HG03025 (cell line): ENCODE results near the gene PLP2.

Source experiments
- ATAC-seq: cut with Tn5 transposase; IDR thresholded peaks from one replicate; pipeline ENCODE4 v1.9.1; 2021; ENCODE audit warnings: mild to moderate bottlenecking, moderate library complexity; ENCODE audit not compliant: unreplicated experiment, low FRiP score

PLP2 gene

DNA sequence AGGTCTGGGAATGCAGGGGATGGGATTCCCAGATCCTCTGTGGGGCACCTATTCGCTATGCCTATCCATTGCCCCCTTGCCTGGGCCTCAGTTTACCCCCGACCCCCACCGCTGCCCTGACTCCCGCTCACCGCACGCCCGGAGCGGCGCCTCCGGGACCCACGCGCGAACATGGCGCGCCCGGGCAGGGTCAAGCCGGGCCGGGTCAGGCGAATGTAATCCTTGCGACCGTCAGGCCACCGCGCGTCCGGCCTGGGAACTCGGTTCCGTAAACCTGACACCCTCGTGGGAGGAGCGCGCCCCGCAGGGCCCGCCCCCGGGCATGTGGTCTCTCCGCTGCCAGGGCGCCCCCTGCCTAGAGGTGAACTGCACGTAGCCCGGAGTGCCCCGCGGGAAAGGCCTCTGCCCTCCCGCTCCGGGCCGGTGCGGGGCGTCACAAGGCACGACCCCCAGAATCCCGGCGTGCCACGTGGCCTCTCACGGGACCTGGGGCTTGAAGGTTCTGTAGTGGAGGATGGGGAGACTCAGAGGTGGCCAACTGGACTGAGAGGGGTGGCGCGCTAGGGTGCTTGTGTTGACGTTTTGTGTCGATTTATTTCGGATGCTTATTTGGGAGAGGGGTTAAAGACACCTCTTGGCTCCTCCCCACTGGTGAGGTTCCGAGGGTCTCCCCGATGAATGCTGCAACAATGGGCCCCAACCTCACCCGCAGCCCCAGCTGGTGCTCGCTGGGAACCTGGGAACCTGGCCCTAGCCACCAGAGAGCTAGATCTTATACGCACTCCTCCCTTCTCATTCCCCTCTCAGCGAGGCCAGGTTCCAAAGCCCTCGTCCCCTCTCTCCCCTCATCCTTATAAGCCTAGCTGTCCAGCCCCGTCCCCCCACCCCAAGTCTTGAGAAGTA, 14.7 kb downstream of the PLP2 start, which contains the start of gene PRICKLE3:
Gene PRICKLE3, minus strand, starts transcription at position 249 of the 903 bp plus-strand sequence. Its CDS starts 76 bp downstream, at position 173.
- no peak for ATAC-seq

DNA sequence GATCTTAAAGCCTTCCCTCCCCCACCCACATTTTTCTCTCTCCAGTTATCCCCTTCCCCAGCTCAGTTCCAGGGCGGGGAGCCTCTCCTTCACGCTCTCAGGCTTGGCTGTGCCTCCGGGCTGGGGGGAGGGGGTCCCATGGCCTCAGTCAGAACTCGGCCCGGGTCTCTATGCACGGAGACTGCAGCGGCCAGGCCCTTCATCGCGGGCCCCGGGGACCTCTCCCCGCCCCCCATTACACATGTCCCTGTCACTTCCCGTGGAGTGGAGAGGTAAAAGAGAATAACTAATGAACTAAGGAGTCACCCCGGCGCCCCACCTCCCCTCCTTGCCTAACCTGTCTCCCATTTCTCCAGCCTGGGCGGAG, 15.3 kb downstream of the PLP2 start:
- ATAC-seq: no peak

DNA sequence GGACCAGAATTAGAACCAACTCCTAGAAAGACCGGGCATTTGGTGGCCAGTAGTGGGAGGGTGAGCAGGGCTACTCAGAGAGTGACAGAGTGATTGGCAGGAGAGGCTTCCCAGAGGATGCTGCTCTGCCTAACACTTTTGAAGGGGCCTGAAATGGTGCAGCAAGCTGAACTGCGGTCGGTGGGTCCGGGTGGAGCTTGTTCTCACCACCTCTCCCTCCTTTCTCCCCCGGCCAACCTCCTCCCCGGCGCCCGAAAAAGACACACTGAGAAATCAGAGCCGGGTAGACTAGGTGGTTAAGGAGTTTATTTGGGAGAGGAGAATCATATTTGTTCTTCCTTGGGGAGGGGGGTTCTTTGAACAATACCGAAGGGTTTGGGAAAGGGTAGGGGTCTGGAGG, 15.8 kb downstream of the PLP2 start:
- no peak for ATAC-seq

DNA sequence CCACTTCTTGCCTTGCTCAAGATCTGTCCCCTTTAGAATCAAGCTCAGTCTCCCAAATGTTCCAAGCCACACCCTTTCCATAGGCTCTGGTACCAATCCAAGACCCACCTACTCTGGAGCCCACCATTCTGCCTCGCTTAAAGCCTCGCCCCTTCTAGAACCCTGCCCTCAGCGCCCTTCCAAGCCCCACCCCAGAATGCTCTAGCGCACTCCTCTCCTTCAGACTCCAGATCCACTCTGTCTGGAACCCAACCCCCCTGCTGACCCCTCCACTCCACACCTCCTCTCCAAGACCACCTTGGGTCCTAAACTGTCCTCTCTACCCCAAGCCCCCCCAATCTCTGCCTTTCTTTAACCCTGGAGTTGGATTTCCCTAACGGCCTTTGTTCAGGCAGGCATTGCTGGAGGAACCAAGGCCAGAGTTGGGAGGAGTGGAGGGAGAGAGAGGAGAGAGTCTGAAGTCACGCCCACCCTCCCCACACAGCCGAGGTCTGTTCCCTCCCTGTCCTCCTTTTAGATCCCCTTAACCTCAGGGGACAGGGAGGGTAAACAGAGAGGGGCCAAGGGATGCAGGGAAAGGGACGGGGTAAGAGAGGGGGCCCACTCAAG, 16.9 kb downstream of the PLP2 start:
- ATAC-seq: no peak

DNA sequence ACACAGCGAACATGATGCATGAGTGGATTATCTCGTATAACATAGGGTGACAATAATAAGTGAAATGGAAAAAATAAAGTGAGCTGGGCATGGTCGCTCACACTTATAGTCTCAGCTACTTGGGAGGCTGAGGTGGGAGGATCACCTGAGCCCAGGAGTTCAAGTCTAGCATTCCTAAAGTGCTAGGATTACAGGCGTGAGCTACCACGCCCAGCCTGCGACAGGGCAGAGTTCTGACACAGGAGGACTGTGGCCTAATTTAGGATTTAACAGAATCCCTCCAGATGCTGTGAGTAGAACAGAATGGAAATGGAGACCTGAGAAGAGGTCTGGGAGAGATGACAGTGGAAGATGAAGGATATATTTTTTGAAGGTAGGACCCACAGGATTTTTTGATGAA, 17.9 kb downstream of the PLP2 start:
- ATAC-seq: no peak

DNA sequence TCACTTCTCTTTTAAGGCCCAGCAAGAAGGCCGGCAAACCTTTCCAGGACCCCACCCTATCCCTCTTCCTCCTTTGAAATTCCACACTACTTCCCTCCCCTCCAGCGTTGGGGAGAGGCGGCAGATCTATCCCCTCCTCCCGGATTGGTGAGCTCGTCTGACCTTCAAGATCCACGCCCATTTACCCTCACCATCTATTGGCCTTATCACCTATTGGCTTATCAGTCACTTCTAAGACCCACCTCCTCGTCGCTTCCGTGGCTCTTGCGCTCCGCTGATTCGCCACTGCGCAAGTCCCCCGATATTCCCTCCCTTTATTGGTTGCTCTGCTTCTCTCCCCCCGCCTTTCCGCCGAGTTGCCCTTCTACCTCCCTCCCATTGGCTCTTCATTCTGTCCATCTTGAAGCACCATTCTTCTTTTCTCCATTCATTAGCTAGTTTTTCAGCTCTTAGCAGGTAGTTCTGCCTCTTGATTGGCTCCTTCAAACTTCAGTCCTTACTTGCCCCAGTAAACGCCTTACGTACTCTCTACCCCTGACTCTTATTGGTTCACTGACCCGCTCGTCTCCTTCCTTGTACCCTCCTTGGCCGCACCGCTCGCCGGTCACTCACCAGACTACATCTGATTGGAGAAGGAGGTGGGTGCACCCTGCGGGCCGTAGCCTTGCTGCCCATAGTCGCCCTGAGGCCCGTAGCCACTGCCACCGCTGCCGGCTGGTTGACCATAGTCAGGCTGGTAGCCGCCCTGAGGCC, 19.3 kb downstream of the PLP2 start:
- peak; percentile 89 for ATAC-seq

DNA sequence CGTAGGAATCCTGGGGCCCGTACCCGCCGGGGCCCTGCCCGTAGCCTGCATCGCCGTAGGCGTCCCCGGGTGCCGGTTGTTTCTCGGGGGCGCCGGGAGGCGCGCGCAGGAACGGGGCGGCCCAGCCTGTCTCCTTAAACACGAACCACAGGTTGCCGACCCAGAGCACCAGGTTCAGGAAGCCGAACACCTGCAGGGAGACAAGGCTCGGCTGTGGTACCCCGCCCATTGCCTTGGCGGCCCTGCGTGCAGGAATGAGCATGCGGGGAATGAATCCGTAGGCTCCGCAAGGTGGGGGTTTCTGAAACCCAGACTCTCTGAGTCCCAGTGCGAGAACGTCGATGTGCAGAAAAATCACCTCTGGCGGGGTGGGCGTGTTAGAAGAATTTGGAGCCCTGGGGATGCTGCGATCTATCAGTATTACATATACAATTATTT, 19.9 kb downstream of the PLP2 start:
- ATAC-seq: no peak

DNA sequence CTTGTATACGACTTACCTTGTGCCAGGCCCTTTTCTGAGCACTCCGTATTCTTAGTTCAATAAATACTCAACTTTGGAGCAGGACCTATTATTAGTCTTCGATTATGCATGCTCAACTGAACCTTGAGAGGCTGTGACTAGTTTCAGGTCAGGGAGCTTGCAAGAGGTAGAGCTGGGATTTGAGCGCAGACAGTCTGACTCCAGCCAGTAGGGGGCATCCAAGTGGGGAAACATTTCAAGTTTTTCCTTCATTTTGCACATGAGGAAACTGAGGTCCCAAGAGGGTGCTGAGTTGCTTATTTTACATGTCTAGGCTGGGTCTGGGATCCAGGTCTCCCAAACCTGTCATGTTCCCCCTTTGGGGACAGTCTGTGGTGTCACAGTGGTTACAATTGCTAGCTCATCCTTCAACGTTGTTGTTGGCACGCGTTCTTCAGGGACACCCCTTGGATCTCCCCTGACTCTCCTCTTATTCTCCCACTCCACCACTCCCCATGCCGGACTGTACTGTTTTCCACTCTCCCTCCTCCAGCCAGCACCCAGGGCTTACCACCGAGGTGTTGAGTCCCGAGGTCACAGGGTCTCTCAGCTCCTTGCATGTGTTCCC, 21.1 kb downstream of the PLP2 start:
- no peak for ATAC-seq

DNA sequence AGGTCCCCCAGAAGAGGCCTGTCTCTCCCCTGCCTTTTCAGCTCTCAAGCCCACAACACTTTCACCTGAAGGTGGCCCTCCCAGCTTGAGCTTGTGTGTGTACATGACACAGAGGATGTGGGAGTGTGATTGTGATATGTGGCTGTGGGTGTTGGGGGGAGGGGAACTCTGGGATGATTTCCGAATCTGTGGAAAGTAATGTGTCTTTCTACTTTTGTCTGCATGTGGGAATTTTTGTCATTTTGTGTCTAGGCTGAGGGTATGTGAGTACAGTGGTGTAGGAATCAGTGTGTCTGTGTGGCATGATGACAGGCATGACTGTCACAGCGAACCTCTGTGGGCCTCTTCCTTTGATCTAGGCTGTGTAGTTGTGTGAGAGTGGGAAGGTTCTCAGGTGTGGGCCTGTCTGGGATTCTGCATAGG, 21.9 kb downstream of the PLP2 start:
- ATAC-seq: no peak

DNA sequence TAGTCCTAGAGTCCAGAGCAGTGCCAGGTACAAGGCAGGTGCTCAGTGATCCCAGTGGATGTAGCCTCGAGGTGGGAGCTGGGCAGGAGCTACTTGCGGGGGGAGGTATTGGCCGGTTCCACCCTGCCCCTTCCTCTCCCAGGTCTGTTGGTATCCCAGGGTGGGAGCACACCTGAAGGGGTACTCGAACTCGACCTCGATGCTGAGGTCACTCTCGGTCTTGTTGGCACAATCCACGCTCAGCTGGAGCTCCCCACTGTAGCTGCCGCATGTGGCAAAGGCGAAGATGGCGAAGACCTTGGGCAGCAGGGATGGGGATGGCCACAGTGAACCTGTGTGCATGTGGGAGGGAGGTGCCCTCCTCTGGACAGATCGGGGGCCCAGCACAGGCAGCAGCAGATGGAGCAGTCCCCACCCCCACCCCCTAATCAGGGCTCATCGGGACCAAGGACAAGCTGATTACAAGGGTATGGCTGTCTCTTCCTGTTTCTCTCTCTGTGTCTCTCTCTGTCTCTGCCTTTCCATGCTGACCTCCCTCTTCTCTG, 25.9 kb downstream of the PLP2 start:
- ATAC-seq: no peak

DNA sequence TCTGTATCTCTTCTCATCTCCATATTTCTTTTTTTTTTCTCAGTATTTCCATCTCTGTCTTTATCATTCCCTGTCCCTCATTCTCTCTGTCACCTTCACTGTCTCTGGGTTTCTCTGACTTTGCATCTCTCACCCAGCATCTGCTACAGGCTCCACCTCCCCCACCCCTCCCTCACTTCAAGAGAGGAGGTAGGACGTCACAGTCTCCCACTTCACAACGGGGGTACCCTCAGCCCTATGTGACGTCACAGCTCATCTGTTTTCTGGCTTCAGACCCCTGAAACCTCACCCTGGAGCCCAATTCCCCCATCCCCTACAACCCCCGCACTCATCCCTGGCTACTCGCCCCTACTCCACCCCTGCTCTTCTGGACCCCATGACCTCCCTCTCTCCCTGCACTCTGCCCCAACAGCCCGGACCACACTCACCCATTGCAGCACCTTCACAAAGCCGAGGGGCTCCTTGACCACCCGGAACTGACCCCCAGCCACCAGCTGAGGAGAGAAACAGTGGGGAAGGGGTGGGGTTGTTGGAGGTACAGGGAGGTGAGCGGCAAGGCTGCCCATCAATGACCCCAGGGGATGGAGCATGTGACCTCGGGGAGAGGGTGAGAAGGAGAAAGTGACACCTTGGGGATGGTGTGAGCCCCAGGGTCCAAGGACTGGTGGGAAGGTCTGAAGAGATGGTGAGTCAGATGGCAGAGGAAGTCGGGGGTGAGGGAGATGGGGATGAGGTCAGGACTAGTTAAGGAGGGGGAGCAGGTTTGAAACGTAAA, 27.0 kb downstream of the PLP2 start:
- ATAC-seq: no peak

DNA sequence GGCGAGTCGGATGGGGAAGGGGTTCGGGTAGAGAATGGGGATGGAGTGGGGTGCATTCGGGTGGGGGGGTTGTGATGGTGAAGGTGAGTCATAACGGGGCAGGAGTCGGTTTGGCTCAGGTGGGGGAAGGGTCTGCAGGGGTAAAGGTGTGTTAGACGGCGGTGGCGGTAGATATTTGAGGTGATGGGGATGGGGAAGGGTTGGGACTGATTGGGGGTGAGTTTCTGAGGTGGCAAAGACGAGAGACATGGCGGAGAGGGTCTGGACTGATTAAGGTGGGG, 27.6 kb downstream of the PLP2 start:
- ATAC-seq: no peak

DNA sequence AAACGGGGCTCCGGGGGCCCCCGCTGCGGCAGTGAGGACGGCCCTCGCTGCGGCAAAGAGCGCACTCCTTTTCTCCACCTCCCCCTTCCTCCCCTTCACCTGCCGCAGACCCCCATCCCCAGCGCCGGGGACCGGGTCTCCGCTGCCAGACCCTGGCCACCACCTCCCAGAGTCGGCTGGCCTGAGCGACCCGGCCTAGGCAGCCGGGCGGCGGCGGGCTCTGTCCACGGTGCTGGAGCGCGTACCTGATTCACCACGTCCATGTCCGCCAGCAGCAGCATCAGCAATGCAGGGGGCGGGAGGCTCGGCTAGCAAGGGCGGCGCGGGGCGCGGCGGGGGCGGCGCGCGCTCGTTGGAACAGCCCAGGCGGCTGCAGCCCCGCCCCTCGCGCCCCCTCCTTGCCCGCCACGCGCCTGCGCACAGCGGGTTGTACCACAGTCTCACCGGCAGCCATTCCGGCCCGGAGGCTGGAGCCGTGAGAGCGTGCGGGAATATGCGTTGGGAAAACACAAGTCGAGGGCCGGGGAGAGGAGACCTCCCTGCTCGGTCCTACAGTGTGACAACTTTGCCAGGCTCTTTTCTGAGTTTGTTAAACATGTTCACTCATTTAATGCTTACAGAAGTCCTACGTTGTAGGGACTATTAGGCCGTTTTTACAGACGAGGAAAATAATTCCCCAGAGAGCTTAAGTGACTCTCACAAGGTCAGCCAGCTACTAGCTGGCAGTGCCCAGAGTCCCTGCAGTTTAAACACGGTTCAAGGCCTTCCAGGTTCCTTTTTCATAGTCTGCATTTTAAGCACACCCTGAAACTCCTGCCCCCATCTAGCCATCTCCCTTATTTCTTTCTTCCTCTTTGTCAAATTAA, 28.4 kb downstream of the PLP2 start, which contains the start of gene SYP:
Gene SYP, minus strand, starts transcription at position 288 of the 866 bp plus-strand sequence. Its CDS starts 7 bp downstream, at position 281.
- ATAC-seq: peak; percentile 78

DNA sequence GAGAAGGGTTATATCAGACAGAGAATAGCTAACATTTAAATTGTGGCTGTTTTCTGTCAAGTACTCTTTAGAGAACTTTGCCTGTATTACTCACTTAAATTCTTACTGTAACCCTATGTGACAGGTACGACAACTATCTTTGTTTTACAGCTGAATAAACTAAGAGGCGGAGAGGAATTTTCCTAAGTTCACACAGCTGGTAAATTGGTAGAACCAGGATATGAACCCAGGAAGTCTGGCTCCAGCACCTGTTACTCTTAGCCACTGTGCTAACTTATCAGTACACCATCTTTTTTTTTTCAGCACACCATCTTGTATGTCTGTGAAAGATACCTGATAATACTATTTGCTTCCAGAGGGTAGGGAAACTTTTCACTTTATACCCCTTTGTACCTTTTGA, 30.3 kb downstream of the PLP2 start:
- ATAC-seq: no peak

DNA sequence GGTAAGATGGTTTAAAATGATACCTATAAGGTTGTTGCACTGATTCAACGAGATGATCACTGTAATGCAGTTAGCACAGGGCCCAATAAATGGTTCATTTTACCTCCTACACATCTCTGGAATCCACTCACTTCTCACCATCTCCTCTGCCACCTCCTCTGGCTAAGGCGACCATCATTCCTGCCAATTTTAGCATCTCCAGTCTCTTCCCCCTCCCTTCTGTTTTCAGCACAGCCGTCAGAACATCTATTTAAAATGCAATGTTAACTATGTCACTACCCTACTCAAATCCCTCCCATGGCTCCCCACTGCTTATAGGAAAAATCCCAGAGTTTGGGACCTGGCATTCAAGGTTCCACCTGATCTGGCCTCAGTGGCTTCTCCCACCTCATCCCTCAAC, 31.8 kb downstream of the PLP2 start:
- no peak for ATAC-seq

DNA sequence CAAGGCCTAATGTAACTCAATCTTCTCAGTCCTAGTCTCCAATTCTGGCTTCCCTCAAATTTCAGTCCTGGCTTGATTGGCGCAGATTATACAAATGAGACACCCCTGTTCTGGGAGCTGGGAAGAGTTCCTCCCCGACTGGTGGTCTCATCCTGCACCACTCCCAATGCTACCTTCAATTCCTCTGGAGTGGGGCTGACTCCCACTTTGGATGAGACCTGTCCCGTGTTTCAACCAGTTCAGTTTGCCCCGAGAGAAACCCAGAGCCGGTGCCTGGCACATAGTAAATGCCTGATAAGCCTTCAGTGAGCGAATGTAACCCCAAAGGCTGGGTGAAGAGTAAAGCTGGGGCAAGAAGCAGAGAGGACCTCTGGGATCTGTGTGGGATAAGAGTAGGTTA, 32.3 kb downstream of the PLP2 start:
- no peak for ATAC-seq

DNA sequence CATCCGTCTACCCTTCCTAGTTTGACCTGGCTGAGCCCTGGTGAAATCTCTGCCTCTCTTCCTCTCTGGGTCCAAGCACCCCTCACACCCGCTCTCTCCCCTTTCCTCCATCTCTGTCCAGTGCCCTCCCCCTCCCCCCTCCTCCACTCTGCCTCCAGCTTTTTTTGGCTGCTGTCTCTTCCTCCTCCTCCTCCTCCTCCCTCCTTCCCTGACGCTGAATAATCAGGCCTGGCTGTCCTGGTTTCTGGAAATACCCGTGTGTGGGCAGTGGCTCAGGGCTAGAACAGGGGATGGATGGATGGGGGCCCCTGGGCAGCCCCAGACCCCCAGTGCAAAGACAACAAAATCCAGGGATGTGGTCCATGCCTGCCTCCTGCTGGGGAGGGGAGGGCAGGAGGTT, 33.0 kb downstream of the PLP2 start:
- ATAC-seq: no peak

DNA sequence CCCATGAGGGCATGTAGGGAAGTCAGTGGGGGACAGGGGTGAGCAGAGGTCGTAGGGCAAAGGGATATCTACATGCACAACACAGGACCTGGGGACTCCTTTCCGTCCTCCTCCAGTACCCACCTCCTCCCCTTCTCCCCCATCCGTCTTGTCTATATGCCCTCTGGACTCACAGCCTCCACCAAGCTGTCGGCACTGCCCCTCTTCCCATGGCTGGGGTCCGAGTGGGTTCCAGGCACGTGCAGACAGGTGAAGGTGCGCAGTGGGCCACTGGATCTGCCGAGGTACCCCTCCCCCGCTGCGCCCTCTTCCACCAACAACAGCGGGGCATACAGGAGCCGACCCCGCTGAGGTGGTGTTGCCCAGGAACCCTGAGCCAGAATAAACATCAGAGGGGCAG, 33.7 kb downstream of the PLP2 start:
- no peak for ATAC-seq

DNA sequence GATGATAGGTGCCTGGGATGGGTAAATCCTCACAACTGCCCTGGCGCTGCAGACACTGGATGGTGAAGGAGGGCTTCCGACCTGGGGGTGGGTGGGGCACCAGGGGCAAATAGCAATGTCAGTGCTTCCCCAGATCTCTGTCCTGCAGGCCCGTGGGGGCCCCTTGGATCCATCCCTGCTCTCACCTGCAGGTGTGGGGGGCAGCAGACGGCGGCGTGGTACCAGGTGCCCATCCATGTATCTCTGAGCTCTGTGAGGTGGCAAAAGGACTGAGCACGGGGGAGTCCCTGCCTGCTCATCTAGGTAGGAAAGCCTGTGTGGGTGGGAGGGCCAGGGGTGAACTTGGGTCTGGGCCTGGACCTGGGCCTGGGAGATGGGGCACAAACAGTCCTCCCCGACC, 34.8 kb downstream of the PLP2 start:
- no peak for ATAC-seq
